GM19025 (cell line): ENCODE results near the gene ANXA4.

ENCODE experiments used
- ATAC-seq: cut with Tn5 transposase; IDR thresholded peaks from one replicate; pipeline ENCODE4 v1.9.1; 2021; ENCODE audit warnings: mild to moderate bottlenecking, low read depth, moderate library complexity; ENCODE audit not compliant: unreplicated experiment

The ANXA4 gene

GRCh38 chr2:69774984-69775982, 33.3 kb downstream of the ANXA4 start:
- peak; percentile 52 for ATAC-seq

GRCh38 chr2:69776886-69777785, 35.2 kb downstream of the ANXA4 start:
- ATAC-seq: no peak

- no peak for ATAC-seq
Observed at GRCh38 chr2:69777786-69778105, 35.8 kb downstream of the ANXA4 start.

DNA sequence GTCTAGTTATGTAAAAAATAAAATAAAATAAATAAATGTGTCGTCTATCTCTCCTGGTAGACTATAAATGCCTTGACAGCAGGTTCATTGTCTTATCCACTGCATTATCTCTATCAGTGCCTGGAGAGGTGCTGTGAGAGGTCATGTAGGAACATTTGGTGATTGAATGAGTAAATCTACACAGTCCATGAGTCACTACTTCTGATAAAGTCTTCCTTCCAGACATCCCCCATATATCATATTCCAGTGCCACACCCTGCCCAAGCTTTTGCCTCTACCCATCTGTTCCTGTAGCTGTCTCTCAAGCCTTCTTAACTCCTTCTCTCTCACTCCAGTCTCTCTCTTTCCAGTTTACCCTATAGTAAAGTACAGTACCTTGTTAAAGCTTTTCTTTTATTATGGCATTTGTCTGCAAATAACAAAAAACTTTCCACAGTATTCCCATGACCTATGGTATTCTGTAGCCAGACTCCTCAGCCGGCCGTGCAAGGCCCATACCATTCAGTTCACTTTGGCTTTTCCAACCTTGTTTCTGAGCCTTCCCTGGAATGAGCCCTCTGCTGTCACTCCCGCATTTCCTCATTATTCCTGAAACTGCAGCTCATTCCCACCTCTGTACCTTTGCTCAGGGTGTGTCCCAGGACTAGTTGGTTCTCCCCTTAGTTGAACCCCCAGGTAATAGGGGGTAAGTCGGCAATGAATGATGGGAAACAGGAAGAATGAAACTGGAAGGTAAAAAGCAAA, 37.5 kb downstream of the ANXA4 start:
- ATAC-seq: no peak

DNA sequence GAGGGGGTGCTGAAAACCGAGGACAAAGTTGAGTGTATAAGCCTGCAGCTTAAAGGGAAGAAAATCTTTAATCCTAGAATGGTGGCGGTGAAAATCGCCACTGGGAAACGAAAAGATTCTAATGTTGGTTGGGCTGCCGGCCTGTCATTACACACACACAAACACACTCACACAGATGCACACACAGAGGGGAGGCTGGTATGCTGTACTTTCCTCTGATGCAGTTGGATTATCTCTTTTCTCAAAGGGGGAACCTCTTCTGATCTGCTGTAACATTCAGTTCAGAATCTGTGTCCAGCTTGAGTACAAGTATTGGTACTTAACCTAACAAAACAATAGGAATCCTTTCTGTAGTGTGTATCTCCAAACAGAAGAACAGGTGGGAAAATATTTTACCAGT, 39.0 kb downstream of the ANXA4 start:
- peak; percentile 5 for ATAC-seq

DNA sequence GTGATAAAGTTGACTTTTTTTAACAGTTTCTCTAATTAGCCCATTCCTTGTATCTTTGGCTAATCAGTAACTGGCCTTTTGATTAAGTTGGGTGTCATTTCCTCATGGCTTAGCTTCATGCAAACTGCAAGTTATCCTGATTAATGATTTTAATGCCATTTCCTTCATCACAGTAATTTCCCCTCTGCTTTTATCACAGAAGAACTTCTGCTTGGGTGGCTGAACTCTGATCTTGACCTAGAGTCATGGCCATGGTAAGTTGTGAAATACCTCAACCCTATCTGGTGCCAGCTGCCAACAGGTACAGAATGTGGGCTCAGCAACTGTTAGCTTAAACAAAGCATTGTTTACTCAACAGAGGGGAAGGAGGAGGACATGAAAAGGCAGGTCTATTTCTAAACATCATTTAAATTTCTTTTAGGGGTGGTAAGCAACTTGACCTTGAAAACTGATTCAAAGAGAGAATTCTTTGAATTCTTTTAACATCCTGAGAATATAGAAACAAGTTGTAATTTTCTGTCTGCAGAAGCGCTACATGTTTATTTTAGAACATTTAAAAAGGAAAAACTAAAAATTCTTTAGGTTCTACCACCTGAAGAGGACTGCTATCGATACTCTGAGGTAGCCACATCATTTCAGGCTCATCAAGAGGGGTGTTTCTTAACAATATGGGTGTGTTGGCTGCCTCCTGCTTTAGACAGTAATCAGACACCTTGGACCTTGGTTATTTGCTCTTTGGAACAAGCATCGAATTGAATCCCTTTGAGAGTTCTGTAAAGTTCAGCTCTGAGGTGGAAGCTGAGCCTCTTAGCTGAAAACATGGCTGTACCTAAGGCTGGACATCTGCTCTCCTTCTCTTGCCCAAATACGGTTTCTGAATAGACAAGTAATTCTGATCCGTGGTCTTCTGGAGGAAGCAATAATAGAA, 39.7 kb downstream of the ANXA4 start:
- ATAC-seq: peak; percentile 83

GRCh38 chr2:69784228-69784627, 42.3 kb downstream of the ANXA4 start:
- no peak for ATAC-seq

DNA sequence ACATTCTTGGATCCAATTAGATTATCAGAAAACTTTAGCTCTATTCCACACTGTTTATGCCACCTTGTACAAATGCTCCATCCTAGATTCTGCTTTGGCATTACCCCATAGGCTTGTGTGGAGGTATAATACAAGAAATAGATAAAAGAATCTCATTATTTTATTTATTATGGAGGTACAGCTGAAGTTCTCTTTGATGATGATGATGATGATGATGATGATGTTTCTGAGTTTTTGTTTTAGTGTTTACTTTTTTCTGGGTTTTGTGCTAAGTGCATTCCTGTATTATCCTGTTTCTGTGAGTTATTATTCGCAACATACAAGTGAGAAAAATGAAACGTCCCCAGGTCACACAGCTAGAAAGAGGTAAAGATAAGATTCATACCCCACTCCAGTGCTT, 43.4 kb downstream of the ANXA4 start:
- ATAC-seq: no peak

DNA sequence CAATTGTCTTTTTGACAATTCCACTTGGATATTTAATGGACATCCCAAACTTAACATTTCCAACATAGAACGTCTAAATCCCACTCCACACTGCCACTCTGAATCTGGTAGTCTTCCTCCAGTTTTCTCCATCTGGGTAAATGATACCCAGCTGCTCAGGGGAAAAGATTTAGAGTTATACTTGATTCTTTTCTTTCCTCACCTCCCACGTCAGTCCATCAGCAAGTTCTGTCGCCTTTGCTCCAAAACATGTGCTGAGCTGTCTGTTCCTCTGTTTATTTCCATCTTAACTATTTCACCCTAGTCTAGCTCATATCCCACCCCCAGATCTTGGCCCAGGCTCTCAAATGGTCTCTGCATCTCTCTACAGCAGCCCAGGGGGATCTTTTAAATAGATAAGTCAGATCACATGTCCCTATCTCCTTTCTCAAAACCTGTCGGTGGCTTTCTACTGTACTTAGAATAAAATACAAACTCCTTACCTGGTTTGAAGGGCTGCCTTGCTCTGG, 44.2 kb downstream of the ANXA4 start:
- no peak for ATAC-seq

DNA sequence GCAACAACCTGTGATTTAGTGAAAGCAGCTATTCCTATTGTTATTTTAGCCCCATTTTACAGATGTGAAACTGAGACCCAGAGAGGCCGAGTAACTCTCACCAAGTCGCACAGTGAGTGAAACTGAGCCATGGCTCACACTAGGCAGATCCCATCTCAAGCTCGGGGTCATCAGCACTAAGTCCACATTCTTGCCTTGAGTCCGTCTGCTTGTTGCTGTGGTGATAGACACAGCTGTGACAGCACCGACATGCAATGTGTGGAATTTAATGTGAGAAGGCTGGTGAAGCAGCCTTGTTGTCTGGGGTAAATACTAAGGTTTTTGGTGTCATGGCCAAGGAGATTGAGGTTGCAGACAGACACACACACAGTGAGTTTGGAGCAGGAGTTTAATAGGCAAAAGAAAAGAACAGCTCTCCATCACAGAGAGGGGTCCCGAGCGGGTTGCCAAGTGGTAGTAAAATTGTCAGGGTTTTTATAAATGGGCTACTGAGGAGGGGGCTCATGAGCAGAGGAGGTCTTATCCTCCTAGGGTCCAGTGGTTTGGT, 47.3 kb downstream of the ANXA4 start:
- peak; percentile 69 for ATAC-seq

GRCh38 chr2:69789772-69790600, 48.1 kb downstream of the ANXA4 start:
- ATAC-seq: no peak

DNA sequence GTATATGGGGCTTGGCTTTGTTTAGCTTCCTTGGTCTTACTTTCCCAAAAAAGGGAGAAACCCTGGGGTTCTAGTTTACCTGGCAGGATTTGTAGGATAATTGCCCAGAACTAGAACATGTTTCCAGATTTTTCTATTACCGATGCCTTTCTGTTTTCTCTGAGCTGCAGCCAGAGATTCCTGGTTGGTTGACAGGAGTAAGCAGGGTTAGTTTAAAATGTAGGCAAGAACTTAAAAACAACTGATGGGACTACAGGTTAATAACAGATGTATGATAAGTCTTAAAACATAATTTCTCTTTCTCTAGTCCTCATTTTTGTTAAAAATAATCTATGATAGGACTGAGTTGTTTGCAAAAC, 48.6 kb downstream of the ANXA4 start:
- no peak for ATAC-seq

GRCh38 chr2:69791045-69791444, 49.1 kb downstream of the ANXA4 start:
- no peak for ATAC-seq

DNA sequence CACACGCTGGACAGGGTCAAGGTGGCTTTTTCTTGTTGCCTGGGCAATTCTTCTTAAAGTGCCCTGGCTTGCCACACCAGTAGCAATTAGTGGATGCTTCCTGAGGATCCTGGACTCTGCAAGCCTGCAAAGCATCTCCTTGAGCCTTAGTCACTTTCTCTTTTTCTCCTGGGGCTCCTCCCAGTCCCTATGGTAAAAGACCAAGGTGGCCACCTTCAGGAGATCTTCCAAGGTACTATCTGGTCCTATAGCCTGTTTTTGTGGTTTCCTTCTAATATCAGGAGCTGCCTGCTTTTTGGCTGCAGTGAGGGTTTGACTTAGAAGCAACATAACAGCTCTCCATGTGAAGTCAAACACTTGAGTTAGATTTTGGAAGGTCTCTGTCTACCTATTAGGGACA, 54.2 kb downstream of the ANXA4 start:
- ATAC-seq: no peak

- no peak for ATAC-seq
Observed at GRCh38 chr2:69797235-69797634, 55.3 kb downstream of the ANXA4 start.

DNA sequence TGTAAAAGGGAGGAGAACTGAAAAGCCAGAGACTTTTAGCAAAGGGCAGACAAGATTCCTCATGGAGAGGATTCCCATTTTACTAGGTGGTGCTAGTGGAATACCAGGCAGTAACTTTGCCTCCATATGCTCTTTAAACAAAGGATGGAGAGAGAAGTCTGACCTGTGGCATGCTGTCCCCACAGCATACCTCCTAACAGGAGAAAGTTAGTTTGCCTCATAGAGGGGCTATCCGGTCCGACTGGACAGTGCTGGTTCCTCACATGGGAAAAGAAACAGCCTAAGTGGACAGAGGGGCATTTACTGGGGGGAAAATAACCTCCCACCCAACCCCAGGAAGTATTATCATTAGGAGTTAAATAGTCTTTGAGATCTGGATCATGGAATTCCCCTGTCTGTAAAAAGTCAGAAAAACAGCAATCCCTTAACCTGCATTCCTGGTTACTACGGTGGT, 55.9 kb downstream of the ANXA4 start:
- ATAC-seq: no peak

GRCh38 chr2:69798290-69798908, 56.5 kb downstream of the ANXA4 start:
- ATAC-seq: no peak
